Omental fat pad (tissue), 4 donors: ENCODE results near the gene PAPOLG. TPM values are rescaled to one million over a fixed set of nuclear protein-coding genes. Genes with fewer than 3 reads are reported as not detected.

ENCODE experiments used
- ATAC-seq: fragments of 150-250 bp; one replicate; pipeline ENCODE4 v1.9.1; 2016; ENCODE audit warnings: mild to moderate bottlenecking, moderate library complexity; ENCODE audit not compliant: low FRiP score
- DNase-seq: peaks from one replicate; pipeline ENCODE4 v3.0.0-alpha.2; 2019; ENCODE audit warnings: low spot score
- CTCF ChIP-seq, 3 donors: fragments of 450-650 bp; IDR thresholded peaks; one replicate each; pipeline ENCODE4 v1.5.1; 2016 to 2017; ENCODE audit warnings: antibody characterized with exemption in 3 of 3, mild to moderate bottlenecking in 3 of 3, moderate library complexity in 2 of 3
- total RNA-seq, 4 donors: library from RNA; depleted of rRNA; stranded (reverse); fragments of >200 nt; gene quantifications; one replicate each; pipeline ENCODE4 v1.1.0, GENCODE V29; 2016

PAPOLG gene
- 10 to 100 TPM; 12.3 to 19.2 (median 14.9) TPM for total RNA-seq

GRCh38 chr2:60756097-60757087, at the start of gene PAPOLG:
Gene PAPOLG (plus strand): TSS chr2:60756268. CDS start chr2:60756479, 211 bp downstream.
- DNase-seq (peak; percentile 98), ATAC-seq (peak; percentile 100)
- no peak for TF ChIP-seq CTCF (IDR thresholded peaks at IDR 0.05)

GRCh38 chr2:60707750-60708371, 48.2 kb upstream of the PAPOLG start:
- no peak for ATAC-seq

GRCh38 chr2:60708630-60709320, 47.3 kb upstream of the PAPOLG start:
- DNase-seq (no peak), ATAC-seq (no peak)
- no peak for TF ChIP-seq CTCF (IDR thresholded peaks at IDR 0.05)

More at GRCh38 chr2:60707750-60708371, 48.2 kb upstream of the PAPOLG start:
- DNase-seq, result no peak
- no peak for TF ChIP-seq CTCF (IDR thresholded peaks at IDR 0.05)

GRCh38 chr2:60710707-60711106, 45.4 kb upstream of the PAPOLG start:
- no peak for TF ChIP-seq CTCF (IDR thresholded peaks at IDR 0.05)
- ATAC-seq, result peak; percentile 57
- no peak for DNase-seq

- ATAC-seq (no peak), DNase-seq (no peak)
- no peak for TF ChIP-seq CTCF (IDR thresholded peaks at IDR 0.05)
These were observed 40.5 kb upstream of the PAPOLG start for GRCh38 chr2:60715561-60715960.

GRCh38 chr2:60717691-60718090, 38.4 kb upstream of the PAPOLG start:
- DNase-seq (no peak), ATAC-seq (no peak)
- TF ChIP-seq CTCF (IDR thresholded peaks at IDR 0.05), result no peak
